Measurements from ENCODE around the gene TMED7.
"Not testable (repeated sequence)": the region's sequence is repeated elsewhere in the genome, so short reads cannot be mapped to it uniquely, and the experiment has no call there.

Gene TMED7

GRCh38 chr5:115625579-115626444, at the start of gene TMED7:
Gene TMED7, minus strand, starts transcription at chr5:115626036. Its CDS starts 244 bp downstream, at chr5:115625792.
- peak; percentile 95 to 98 for DNase-seq

- DNase-seq, result not testable (repeated sequence)
These were observed 48.9 kb upstream of the TMED7 start for GRCh38 chr5:115674782-115675181.

- no peak for DNase-seq
These were observed 47.8 kb upstream of the TMED7 start for GRCh38 chr5:115673596-115673995.

GRCh38 chr5:115671939-115672338, 46.1 kb upstream of the TMED7 start:
- no peak for DNase-seq

DNA sequence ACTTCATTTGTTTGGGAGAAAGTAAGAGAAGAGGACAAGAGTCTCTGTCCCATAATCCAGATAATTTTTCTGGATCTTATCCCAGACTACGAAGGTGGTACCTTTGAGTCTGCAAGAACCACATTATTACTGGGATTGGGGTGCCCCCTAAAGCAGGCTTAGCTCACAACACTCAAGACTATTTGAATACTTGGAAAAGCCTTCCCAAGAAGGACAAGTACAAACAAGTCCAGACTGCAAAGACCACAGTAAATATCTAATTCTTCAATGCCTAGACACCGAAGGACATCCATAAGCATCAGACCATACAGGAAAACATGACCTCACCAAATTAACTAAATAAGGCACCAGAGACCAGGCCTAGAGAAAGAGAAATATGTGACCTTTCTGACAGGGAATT, 40.2 kb upstream of the TMED7 start:
- no peak for DNase-seq

GRCh38 chr5:115661563-115661962, 35.7 kb upstream of the TMED7 start:
- no peak for DNase-seq

GRCh38 chr5:115661101-115661500, 35.3 kb upstream of the TMED7 start:
- no peak for DNase-seq

GRCh38 chr5:115657881-115658233, 32.0 kb upstream of the TMED7 start:
- DNase-seq, result no peak

- no peak for DNase-seq
These were observed 31.5 kb upstream of the TMED7 start for GRCh38 chr5:115657125-115657880.

GRCh38 chr5:115656404-115656803, 30.6 kb upstream of the TMED7 start:
- DNase-seq, result no peak

GRCh38 chr5:115655994-115656393, 30.2 kb upstream of the TMED7 start:
- DNase-seq, result no peak

DNA sequence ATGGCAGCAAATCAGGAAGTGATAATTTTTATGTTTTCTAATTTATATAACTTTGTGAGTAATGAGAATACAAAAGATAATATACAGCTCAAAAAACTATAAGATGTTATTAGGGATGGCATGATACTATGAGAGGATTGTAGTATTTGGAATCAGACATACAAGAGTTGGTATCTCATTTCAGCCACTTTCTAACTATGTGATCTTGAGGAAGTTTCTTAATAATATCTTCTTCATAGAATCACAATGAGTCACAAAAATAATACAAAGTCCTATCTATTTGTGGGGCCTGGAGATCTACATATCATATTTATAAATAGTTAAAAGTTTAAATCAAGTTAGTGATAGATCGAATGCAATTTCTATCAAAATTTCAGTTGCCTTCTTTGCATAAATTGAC, 23.7 kb upstream of the TMED7 start:
- DNase-seq, result no peak

DNA sequence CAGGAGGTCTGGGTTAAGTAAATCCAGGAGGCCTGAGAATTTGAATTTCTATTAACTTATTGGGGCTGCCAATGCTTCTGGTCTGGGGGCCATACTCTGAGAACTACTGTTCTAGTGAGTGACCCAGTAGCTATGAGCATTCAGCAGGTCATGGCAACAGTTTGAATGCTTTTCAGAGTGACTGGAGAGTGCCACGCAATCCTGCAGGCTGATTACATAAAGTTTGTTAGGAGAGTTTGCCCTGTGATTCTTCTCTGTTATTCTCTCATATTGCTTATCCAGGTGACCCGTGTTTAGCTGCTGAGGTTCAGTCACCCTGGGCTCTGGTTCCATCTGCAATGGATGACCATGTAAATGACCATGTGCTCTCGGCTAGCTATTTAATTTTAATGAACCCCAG, 22.2 kb upstream of the TMED7 start:
- no peak for DNase-seq

GRCh38 chr5:115645386-115645785, 19.6 kb upstream of the TMED7 start:
- not testable (repeated sequence) for DNase-seq

- no peak for DNase-seq
These were observed 18.2 kb upstream of the TMED7 start for GRCh38 chr5:115644046-115644445.

- DNase-seq, result no peak
These were observed 16.1 kb upstream of the TMED7 start for GRCh38 chr5:115641948-115642347.

- no peak for DNase-seq
These were observed 14.4 kb upstream of the TMED7 start for GRCh38 chr5:115640274-115640673.

DNA sequence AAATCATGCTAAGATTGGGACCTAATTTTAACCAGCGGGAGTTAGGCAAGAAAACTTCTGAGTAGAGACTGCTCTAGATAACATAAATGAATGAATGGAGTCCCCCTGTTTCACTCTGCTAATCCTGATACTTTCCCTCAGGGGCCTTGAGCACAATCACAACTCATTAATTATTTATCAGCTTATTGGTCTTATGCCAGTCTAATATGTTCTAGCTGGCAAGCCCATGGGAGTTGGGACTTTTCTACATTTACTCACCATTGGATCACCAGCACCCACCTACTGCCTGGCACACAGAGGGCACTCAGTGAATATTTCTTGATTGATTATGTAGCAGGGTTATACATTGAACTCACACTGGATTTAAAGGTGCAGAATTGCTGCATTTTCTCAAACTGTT, 13.5 kb upstream of the TMED7 start:
- peak in 1 of 2 experiments; percentile 32 for DNase-seq

GRCh38 chr5:115637507-115637906, 11.7 kb upstream of the TMED7 start:
- DNase-seq, result no peak

- no peak for DNase-seq
These were observed 10.2 kb upstream of the TMED7 start for GRCh38 chr5:115636008-115636407.

DNA sequence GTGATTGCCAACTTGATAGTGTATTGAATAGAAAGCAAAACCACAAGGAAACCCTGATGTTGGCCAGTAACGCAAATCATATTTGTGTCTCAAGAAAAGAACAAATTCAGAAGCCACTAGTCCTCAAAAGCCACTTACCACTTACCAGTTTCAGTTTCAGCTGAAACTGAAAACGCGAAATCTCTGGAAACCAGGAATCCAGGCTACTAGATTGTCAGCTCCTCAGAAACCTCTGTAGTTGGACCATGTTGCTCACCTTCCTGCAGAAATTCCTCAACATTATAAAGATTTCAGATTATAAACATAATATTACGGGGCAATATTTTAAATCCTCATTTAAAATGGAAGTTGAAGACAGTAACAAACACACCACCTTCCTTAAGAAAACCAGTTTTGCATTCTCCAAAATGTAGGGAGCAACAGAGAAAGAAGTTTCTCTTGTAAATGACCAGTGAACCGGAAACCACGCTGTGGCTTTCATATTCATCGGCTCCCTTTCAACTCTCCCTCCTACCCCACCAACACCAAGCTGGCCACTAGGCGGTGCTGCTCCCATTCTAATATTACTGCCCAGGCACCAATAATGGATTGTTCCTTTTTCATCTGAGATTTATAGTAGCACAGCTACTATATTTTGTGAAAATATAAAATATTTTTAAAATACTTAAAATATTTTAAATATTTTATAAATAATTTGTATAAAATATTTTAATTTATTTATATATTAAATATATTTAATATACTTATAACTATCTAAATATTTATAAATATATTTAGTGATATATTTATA, 8.7 kb upstream of the TMED7 start:
- peak; percentile 39 to 78 for DNase-seq

DNA sequence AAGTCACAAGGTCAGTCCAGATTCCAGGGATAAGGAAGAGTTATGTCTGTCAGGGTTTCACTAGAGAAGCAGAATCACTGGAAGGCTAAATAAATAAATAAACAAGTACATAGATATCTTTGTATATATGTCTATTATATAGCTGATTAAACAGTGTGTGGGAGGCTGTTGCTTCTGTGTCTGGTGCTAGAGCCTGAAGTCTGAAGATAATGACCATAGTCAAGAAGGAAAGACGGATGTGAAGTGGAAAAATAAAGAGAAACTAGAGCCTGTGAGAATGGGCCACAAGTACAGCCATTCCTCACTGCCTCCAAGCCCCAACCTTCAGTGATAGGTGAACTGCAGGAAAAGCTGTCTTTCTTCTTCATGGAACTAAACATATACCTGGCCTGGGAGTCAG, 4.1 kb upstream of the TMED7 start:
- DNase-seq, result no peak

GRCh38 chr5:115627295-115627865, 1.5 kb upstream of the TMED7 start:
- peak in 1 of 2 experiments; percentile 33 for DNase-seq

Data from NCI-H524 (cell line).